H1 (cell line): Measurements from ENCODE around the gene TMEM30A. TPM values are rescaled to one million over a fixed set of nuclear protein-coding genes. Genes with fewer than 3 reads are reported as not detected.

Experiments used
- CTCF ChIA-PET: fragments of 300-600 bp; sonication (Branson Sonifier 250); formaldehyde crosslinking; loops from one replicate; lab custom pipeline; 2021; ENCODE audit not compliant: partially characterized antibody; lab: Charles Lee
- POLR2A ChIA-PET: fragments of 300-600 bp; sonication (Branson Sonifier 250); formaldehyde crosslinking; loops from one replicate; lab custom pipeline; 2021; ENCODE audit warnings: inconsistent platforms; ENCODE audit not compliant: partially characterized antibody; lab: Charles Lee
- DNase-seq, 2 experiments: peaks; one replicate each; pipeline versions ENCODE4 v3.0.0 to v3.0.0-alpha.2; 2010 to 2022; ENCODE audit warnings: low spot score in 2 of 2, low read depth in 1 of 2, mixed read lengths in 1 of 2
- FAIRE-seq: peaks from 2 replicates; lab custom pipeline; 2011; peaks lifted over from hg19 to GRCh38; lab: Jason Lieb, UNC
- H2AFZ ChIP-seq: 2 replicates; pipeline ENCODE4 v1.8.1; 2012; ENCODE audit warnings: low read length, inconsistent platforms
- H2AK5ac ChIP-seq: 2 replicates; pipeline ENCODE4 v1.6.1; 2013; ENCODE audit warnings: low read depth, low read length
- H2BK120ac ChIP-seq: replicated peaks from 2 replicates; pipeline ENCODE3; 2013; ENCODE audit warnings: low read depth, low read length, inconsistent platforms
- H2BK12ac ChIP-seq: 2 replicates; pipeline ENCODE4 v1.6.1; 2013; ENCODE audit warnings: low read depth, low read length
- H2BK15ac ChIP-seq: 2 replicates; pipeline ENCODE4 v1.6.1; 2013; ENCODE audit warnings: low read length
- H2BK20ac ChIP-seq: 2 replicates; pipeline ENCODE4 v1.6.1; 2013; ENCODE audit warnings: low read length
- H2BK5ac ChIP-seq: 2 replicates; pipeline ENCODE4 v1.6.1; 2013; ENCODE audit warnings: low read depth, low read length
- H3K14ac ChIP-seq: 2 replicates; pipeline ENCODE4 v1.6.1; 2013; ENCODE audit warnings: inconsistent platforms; ENCODE audit not compliant: insufficient read length
- H3K18ac ChIP-seq: 2 replicates; pipeline ENCODE4 v1.6.1; 2013; ENCODE audit warnings: low read length; ENCODE audit errors: extremely low read depth
- H3K23ac ChIP-seq: 2 replicates; pipeline ENCODE4 v1.6.1; 2013; ENCODE audit warnings: inconsistent platforms; ENCODE audit not compliant: insufficient read length
- H3K23me2 ChIP-seq: 2 replicates; pipeline ENCODE4 v1.6.1; 2013; ENCODE audit warnings: low read depth, low read length
- H3K27ac ChIP-seq: 2 replicates; pipeline ENCODE4 v1.6.1; 2011; ENCODE audit warnings: low read depth, low read length, inconsistent platforms
- H3K27me3 ChIP-seq, 4 experiments: replicated peaks in 1 of 4; 1 replicate in 1 of 4; 2 replicates in 3 of 4; pipeline versions ENCODE4 v1.6.1 to v1.8.1; 2011 to 2013; ENCODE audit warnings: low read length in 3 of 4, mild to moderate bottlenecking in 3 of 4, inconsistent platforms in 2 of 4, mixed read lengths in 2 of 4, moderate library complexity in 1 of 4; ENCODE audit not compliant: control insufficient read depth in 3 of 4, insufficient read depth in 3 of 4; ENCODE audit errors: extremely low read depth in 1 of 4
- H3K36me3 ChIP-seq, 4 experiments: 2 replicates each; pipeline versions ENCODE4 v1.6.1 to v1.8.1; 2011 to 2013; ENCODE audit warnings: mild to moderate bottlenecking in 4 of 4, low read length in 3 of 4, moderate library complexity in 2 of 4, control low read depth in 1 of 4, inconsistent platforms in 1 of 4; ENCODE audit not compliant: insufficient read depth in 4 of 4, control insufficient read depth in 2 of 4
- H3K4ac ChIP-seq: replicated peaks from 2 replicates; pipeline ENCODE3; 2013; ENCODE audit warnings: low read length, low read depth, mixed read lengths, inconsistent platforms; ENCODE audit not compliant: insufficient read length
- H3K4me1 ChIP-seq, 4 experiments: replicated peaks in 1 of 4; 1 replicate in 1 of 4; 2 replicates in 3 of 4; pipeline versions ENCODE4 v1.6.1 to v1.8.1; 2011 to 2013; ENCODE audit warnings: low read length in 3 of 4, inconsistent platforms in 2 of 4, mixed read lengths in 1 of 4; ENCODE audit not compliant: insufficient read depth in 4 of 4, control insufficient read depth in 3 of 4
- H3K4me2 ChIP-seq, 2 experiments: 2 replicates each; pipeline versions ENCODE4 v1.6.1 to v1.8.1; 2011 to 2013; ENCODE audit warnings: low read depth in 2 of 2, low read length in 2 of 2, control low read depth in 1 of 2, inconsistent platforms in 1 of 2, mild to moderate bottlenecking in 1 of 2; ENCODE audit not compliant: insufficient read depth in 1 of 2
- H3K4me3 ChIP-seq, 4 experiments: fragments of 200-600, 300-600 bp in 1 of 4; sonication (generic), shearing (Covaris generic), sonication (Bioruptor Twin) in 1 of 4; 2 replicates each; pipeline versions ENCODE4 v1.5.1 to v1.8.1; 2011 to 2016; ENCODE audit warnings: low read length in 4 of 4, low read depth in 3 of 4, control low read depth in 2 of 4, inconsistent platforms in 2 of 4, mild to moderate bottlenecking in 2 of 4, mixed read lengths in 1 of 4, moderate library complexity in 1 of 4; ENCODE audit not compliant: insufficient read depth in 2 of 4; ENCODE audit errors: extremely low read depth in 1 of 4
- H3K56ac ChIP-seq: replicated peaks from 2 replicates; pipeline ENCODE3; 2013; ENCODE audit warnings: low read depth, mild to moderate bottlenecking, mixed read lengths, low read length, inconsistent platforms; ENCODE audit not compliant: insufficient read length
- H3K79me1 ChIP-seq: 2 replicates; pipeline ENCODE4 v1.6.1; 2013; ENCODE audit warnings: low read depth, low read length, control low read depth
- H3K79me2 ChIP-seq, 2 experiments: 2 replicates each; pipeline versions ENCODE4 v1.6.1 to v1.8.1; 2012 to 2013; ENCODE audit warnings: low read length in 2 of 2, mild to moderate bottlenecking in 2 of 2, inconsistent platforms in 1 of 2; ENCODE audit not compliant: insufficient read depth in 2 of 2, control insufficient read depth in 1 of 2
- H3K9ac ChIP-seq, 4 experiments: replicated peaks in 1 of 4; 1 replicate in 1 of 4; 2 replicates in 3 of 4; pipeline versions ENCODE4 v1.6.1 to v1.8.1; 2011 to 2013; ENCODE audit warnings: low read depth in 3 of 4, low read length in 3 of 4, control low read depth in 2 of 4, mild to moderate bottlenecking in 2 of 4, moderate library complexity in 2 of 4, inconsistent platforms in 1 of 4; ENCODE audit errors: extremely low read depth in 1 of 4
- H3K9me3 ChIP-seq, 2 experiments: 2 replicates each; pipeline versions ENCODE4 v1.6.1 to v1.8.1; 2012 to 2013; ENCODE audit warnings: mild to moderate bottlenecking in 2 of 2, moderate library complexity in 2 of 2, control low read depth in 1 of 2, inconsistent platforms in 1 of 2, low read depth in 1 of 2, low read length in 1 of 2, mixed read lengths in 1 of 2; ENCODE audit not compliant: insufficient read depth in 2 of 2
- H4K20me1 ChIP-seq, 2 experiments: replicated peaks in 1 of 2; 2 replicates each; pipeline versions ENCODE3 to v1.8.1; 2011 to 2013; ENCODE audit warnings: inconsistent platforms in 2 of 2, low read length in 2 of 2, mild to moderate bottlenecking in 1 of 2; ENCODE audit not compliant: insufficient read depth in 2 of 2, control insufficient read depth in 1 of 2
- H4K5ac ChIP-seq: 2 replicates; pipeline ENCODE4 v1.6.1; 2013; ENCODE audit warnings: low read length, low read depth, mixed read lengths, inconsistent platforms; ENCODE audit not compliant: insufficient read length
- H4K8ac ChIP-seq: 2 replicates; pipeline ENCODE4 v1.8.0; 2013; ENCODE audit warnings: mild to moderate bottlenecking, moderate library complexity, low read length, inconsistent platforms; ENCODE audit not compliant: insufficient read depth; ENCODE audit errors: extremely low read depth
- H4K91ac ChIP-seq: replicated peaks from 2 replicates; pipeline ENCODE3; 2013; ENCODE audit warnings: low read length, mixed read lengths, inconsistent platforms; ENCODE audit not compliant: insufficient read length
- CBX8 ChIP-seq: fragments of 300-800, 300-1000 bp; sonication (generic); IDR thresholded peaks from 2 replicates; pipeline ENCODE4 v1.7.1; 2016; ENCODE audit warnings: low read depth, low read length, borderline replicate concordance
- CEBPB ChIP-seq: IDR thresholded peaks from 2 replicates; pipeline ENCODE4 v1.6.1; 2012; ENCODE audit warnings: low read depth, low read length
- CREB1 ChIP-seq: IDR thresholded peaks from 2 replicates; pipeline ENCODE4 v1.6.1; 2012; ENCODE audit warnings: inconsistent platforms
- EGR1 ChIP-seq: IDR thresholded peaks from 2 replicates; pipeline ENCODE4 v1.6.1; 2011; ENCODE audit warnings: low read depth, low read length, borderline replicate concordance
- KDM4A ChIP-seq: IDR thresholded peaks from one replicate; pipeline ENCODE4 v1.7.1; 2012; ENCODE audit warnings: low read depth, mild to moderate bottlenecking, moderate library complexity, low read length, inconsistent platforms; ENCODE audit not compliant: severe bottlenecking
- POLR2AphosphoS5 ChIP-seq: IDR thresholded peaks from 2 replicates; pipeline ENCODE4 v1.6.1; 2011; ENCODE audit warnings: low read depth, low read length
- RBBP5 ChIP-seq: IDR thresholded peaks from 2 replicates; pipeline ENCODE4 v1.7.1; 2012; ENCODE audit warnings: low read depth, mild to moderate bottlenecking, inconsistent platforms, low read length, moderate library complexity, borderline replicate concordance
- YY1 ChIP-seq: IDR thresholded peaks from 2 replicates; pipeline ENCODE4 v1.6.1; 2011; ENCODE audit warnings: low read depth, mild to moderate bottlenecking, low read length
- polyA plus RNA-seq, 7 experiments: library from polyadenylated mRNA; depleted of rRNA in 3 of 7; stranded (reverse) in 5 of 7; unstranded in 2 of 7; fragments of >200 nt in 5 of 7; fragments of 200-250 nt in 2 of 7; gene quantifications; 1 replicate in 5 of 7; 2 replicates in 1 of 7; 4 replicates in 1 of 7; pipeline versions ENCODE4 v1.2.1 to v1.2.3, GENCODE V29; 2011 to 2013; ENCODE audit warnings: missing spikeins in 2 of 7, mixed read lengths in 2 of 7
- total RNA-seq: library from RNA; stranded (reverse); fragmentation: NEBNext Ultra II Directional; extraction: Animal tissue kit (Norgen Biotek cat#: 25700); gene quantifications from 2 replicates; pipeline ENCODE4 v1.2.1, GENCODE V29; 2021

Gene TMEM30A
- total and polyA plus RNA-seq, 2 of the 8 experiments (the other 6 are each of a cell fraction or from before 2014, with no cell fraction given): 10.5 to 71.0 TPM

GRCh38 chr6:75301537-75301936 lies 16.9 kb upstream of the TMEM30A start:
- Histone ChIP-seq H3K27me3 (no peaks in the 10 kb centered on the region), H4K5ac (no peak overlapping the region), H3K79me1 (no peaks in the 10 kb centered on the region), H3K36me3 (no peaks in the 10 kb centered on the region), H3K27ac (no peak overlapping the region), H3K79me2 (no peaks in the 10 kb centered on the region), H2BK15ac (no peak overlapping the region), H4K20me1 (no peaks in the 10 kb centered on the region), H3K4me2 (no peak overlapping the region), H3K56ac (no peak overlapping the region), H3K4ac (no peak overlapping the region), H3K9me3 (no peaks in the 10 kb centered on the region), H3K18ac (no peak overlapping the region), H3K4me3 (no peak overlapping the region), H4K91ac (no peak overlapping the region), H2BK120ac (no peak overlapping the region), H3K4me1 (peaks cover 2 to 6% (median 2%) of the 10 kb centered on the region in 4 experiments; a peak in 3 of 7 replicates), H2BK5ac (no peak overlapping the region), H3K23me2 (no peaks in the 10 kb centered on the region), H3K23ac (no peak overlapping the region), H2AK5ac (no peak overlapping the region), H3K9ac (no peak overlapping the region), H3K14ac (no peak overlapping the region), H4K8ac (no peak overlapping the region), H2BK20ac (no peak overlapping the region), H2AFZ (no peak overlapping the region), H2BK12ac (no peak overlapping the region)
- ChIA-PET CTCF (interaction anchor here (1.3 to 3.2 kb wide), 2 partner anchors 13 to 57 kb away, joined by 3 to 12 read pairs; no protein-coding TSS in a partner anchor), POLR2A (interaction anchor here (0.6 kb wide), 1 partner anchor 424 kb away, joined by 3 read pairs; no protein-coding TSS in a partner anchor)
- FAIRE-seq (no peak), DNase-seq (no peak)
- no peak for TF ChIP-seq YY1
- no peak for TF ChIP-seq CEBPB
- no peak for TF ChIP-seq EGR1
- TF ChIP-seq POLR2AphosphoS5: no peak
- TF ChIP-seq CBX8: no peak
- no peak for TF ChIP-seq KDM4A
- no peak for TF ChIP-seq RBBP5
- TF ChIP-seq CREB1: no peak
